ENCODE measurements around the gene CASK. TPM values are rescaled to one million over a fixed set of nuclear protein-coding genes. Genes with fewer than 3 reads are reported as not detected.

Gene CASK
- total RNA-seq, 1 donor from 2014 or later = 23.0 TPM

- ATAC-seq (ENCODE audit: low read depth) = no peak
- H3K4me3 Mint-ChIP-seq = no peak overlapping the region
- ChIA-PET POLR2A (no interaction called here), CTCF (no interaction called here)
- no peaks in the 10 kb centered on the region for H3K4me1 Mint-ChIP-seq
- H3K27me3 Mint-ChIP-seq = no peaks in the 10 kb centered on the region
- no peaks in the 10 kb centered on the region for H3K36me3 Mint-ChIP-seq (ENCODE audit: low read depth)
- DNase-seq = no peak
- intact Hi-C loops (cut with micrococcal nuclease) = no loop called here
- no peaks in the 10 kb centered on the region for H3K9me3 Mint-ChIP-seq
- H3K27ac Mint-ChIP-seq = no peak overlapping the region
- no peak for TF ChIP-seq CTCF (IDR thresholded peaks at IDR 0.05)
These were observed 451.0 kb downstream of the CASK start for GRCh38 chrX:41472231-41472815.

- ChIA-PET CTCF (no interaction called here), POLR2A (no interaction called here)
- H3K9me3 Mint-ChIP-seq = no peaks in the 10 kb centered on the region
- H3K27me3 Mint-ChIP-seq = no peaks in the 10 kb centered on the region
- no peak for TF ChIP-seq CTCF (IDR thresholded peaks at IDR 0.05)
- no peak for DNase-seq
- no peaks in the 10 kb centered on the region for H3K4me1 Mint-ChIP-seq
- H3K36me3 Mint-ChIP-seq (ENCODE audit: low read depth) = no peaks in the 10 kb centered on the region
- intact Hi-C loops (cut with micrococcal nuclease) = no loop called here
- H3K27ac Mint-ChIP-seq = no peak overlapping the region
- no peak for ATAC-seq (ENCODE audit: low read depth)
- no peak overlapping the region for H3K4me3 Mint-ChIP-seq
These were observed 451.6 kb downstream of the CASK start for GRCh38 chrX:41471786-41472185.

GRCh38 chrX:41470706-41471105 is 452.6 kb downstream of the CASK start:
- CTCF ChIA-PET = no interaction called here
- POLR2A ChIA-PET = no interaction called here
- intact Hi-C loops (cut with micrococcal nuclease) = no loop called here

GRCh38 chrX:41468647-41469323 is 454.6 kb downstream of the CASK start:
- no peak for TF ChIP-seq CTCF (IDR thresholded peaks at IDR 0.05)
- H3K9me3 Mint-ChIP-seq = no peaks in the 10 kb centered on the region
- no peak for DNase-seq
- H3K4me3 Mint-ChIP-seq = no peak overlapping the region
- CTCF ChIA-PET = no interaction called here
- H3K36me3 Mint-ChIP-seq (ENCODE audit: low read depth) = no peaks in the 10 kb centered on the region
- intact Hi-C loops (cut with micrococcal nuclease) = no loop called here
- no peak overlapping the region for H3K27ac Mint-ChIP-seq
- ATAC-seq (ENCODE audit: low read depth) = no peak
- H3K4me1 Mint-ChIP-seq = no peaks in the 10 kb centered on the region
- H3K27me3 Mint-ChIP-seq = no peaks in the 10 kb centered on the region
- POLR2A ChIA-PET = no interaction called here

More at GRCh38 chrX:41470706-41471105, 452.6 kb downstream of the CASK start:
- Mint-ChIP-seq H3K4me1 (no peaks in the 10 kb centered on the region), H3K27ac (no peak overlapping the region), H3K36me3 (ENCODE audit: low read depth) (no peaks in the 10 kb centered on the region), H3K9me3 (no peaks in the 10 kb centered on the region), H3K27me3 (no peaks in the 10 kb centered on the region), H3K4me3 (no peak overlapping the region)
- ATAC-seq (ENCODE audit: low read depth) = no peak
- TF ChIP-seq CTCF (IDR thresholded peaks at IDR 0.05) = no peak
- no peak for DNase-seq

Other genes with a start within 250 kb of the CASK start
- gene GPR34, start 234.6 kb downstream of the CASK start, total RNA-seq = 0.24 and 0.42 TPM in 2 replicates
- 0.32 and 0.35 TPM in 2 replicates for gene GPR82, start 199.4 kb downstream of the CASK start, total RNA-seq